ENCODE results near the gene SLC25A30.

SLC25A30 gene, protein sequence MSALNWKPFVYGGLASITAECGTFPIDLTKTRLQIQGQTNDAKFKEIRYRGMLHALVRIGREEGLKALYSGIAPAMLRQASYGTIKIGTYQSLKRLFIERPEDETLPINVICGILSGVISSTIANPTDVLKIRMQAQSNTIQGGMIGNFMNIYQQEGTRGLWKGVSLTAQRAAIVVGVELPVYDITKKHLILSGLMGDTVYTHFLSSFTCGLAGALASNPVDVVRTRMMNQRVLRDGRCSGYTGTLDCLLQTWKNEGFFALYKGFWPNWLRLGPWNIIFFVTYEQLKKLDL

DNA sequence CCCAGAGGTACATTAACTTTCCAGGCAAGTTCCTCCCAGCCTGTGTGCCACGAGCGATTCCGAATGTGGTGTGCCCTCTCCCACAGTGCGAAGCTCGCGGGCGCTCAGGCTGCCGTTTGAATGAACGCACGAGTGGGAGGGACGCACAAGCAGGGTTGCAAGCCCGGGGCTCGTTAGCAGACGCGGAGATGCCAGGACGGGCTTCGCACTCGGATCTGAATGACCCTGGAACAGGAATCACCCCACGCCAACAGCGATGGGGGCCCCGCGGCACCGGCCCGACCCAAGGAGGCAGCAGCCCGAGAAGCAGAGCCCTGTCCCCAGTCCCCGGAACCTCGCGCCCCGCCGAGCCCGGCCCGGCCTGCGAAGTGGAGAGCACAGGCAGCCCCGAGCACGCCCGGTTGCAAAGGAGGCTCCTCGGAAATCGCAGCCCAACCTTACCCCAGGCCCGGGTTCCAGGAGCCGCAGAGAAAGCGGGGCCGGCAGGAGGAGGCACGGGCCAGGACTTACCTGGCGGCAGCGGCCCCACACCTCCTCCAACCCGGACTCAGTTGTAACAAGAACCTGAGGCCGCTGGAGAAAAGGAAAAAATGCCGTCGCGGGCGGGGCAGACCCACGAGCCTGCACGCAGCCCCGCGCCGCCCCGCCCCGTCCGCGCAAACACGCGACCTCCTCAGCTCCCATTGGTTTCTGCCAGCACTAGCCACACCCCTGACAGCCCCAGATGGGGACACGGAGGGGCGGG, at the start of gene SLC25A30:
TSS of gene SLC25A30 (minus strand) at position 584 of the 745 bp plus-strand sequence. CDS start 6,948 bp downstream, outside the sequence.
- peak; percentile 88 for DNase-seq (ENCODE audit: low read depth)

DNA sequence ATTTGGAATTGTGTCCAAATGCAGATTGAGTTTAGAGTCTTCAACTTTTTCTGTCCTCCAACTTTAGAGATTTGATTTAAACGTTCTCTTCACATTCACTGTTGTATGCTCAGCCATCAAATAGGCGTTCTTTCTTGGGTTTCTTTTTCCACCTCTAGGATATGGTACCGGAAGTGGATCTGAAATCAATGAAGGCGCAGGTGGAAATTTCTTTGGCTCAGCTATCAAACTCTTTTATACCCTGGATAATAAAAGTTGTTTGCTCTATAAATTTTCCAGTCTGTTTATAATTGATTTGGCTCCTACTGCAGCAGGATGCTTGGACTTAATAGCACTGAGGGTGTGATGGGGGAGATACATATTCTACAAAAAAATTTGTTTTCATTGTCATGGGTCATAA, 48.2 kb upstream of the SLC25A30 start:
- no peak for DNase-seq (ENCODE audit: low read depth)

DNA sequence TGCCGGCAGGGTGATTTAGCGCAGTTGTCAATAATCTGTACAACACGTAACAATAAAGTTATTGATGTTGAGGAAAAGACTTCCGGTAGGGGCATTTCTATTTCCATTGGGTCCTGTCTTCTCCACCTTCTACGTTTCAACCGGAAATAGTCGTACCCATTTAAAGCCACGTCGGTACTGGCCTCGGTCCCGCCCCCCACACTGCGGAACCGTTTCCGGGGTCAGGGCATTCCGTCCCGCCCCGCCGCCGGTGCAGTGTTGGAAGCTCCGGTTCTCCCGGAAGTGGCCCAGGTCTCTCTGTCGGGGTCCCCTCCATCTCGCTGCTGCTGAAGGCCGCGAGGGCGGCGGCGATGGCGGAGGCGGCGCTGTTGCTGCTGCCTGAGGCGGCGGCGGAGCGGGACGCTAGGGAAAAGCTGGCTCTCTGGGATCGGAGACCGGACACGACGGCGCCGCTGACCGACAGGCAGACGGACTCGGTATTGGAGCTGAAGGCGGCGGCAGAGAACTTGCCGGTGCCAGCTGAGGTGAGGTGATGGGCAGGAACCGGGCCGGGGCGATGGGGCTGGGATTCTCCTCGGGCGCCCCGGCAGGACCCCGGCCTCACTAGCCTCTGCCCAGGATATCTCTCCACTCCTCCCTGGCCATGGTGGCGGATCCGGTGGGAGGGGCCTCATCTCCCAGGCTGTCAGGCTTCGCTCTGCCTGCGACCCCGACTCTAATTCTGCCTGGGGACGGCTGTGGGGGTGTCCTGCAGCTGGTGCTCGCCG, 46.7 kb upstream of the SLC25A30 start, which contains the start of gene COG3:
TSS of gene COG3 (plus strand) at position 253 of the 767 bp plus-strand sequence. CDS start at position 351, 98 bp downstream.
- DNase-seq (ENCODE audit: low read depth): peak; percentile 92

DNA sequence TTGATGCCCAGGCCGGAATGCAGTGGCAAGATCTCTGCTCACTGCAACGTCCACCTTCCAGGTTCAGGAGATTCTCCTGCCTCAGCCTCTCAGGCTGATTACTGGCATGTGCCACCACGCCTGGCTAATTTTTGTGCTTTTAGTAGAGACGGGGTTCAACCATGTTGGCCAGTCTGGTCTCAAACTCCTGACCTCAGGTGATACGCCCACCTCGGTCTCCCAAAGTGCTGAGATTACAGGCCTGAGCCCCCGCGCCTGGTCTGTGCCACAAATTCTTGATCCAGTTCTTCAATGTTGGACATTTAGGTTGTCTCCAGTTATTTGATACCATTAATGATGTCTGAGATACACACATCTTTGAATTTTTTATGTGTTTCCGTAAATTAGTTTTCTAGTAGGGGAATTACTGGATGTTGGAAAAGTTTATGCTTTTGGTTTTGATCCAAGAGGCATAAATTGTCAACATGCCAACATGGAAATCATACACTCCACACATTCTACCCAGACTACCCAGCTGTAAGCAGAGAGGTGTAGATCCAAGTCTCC, 46.0 kb upstream of the SLC25A30 start:
- DNase-seq (ENCODE audit: low read depth): no peak

DNA sequence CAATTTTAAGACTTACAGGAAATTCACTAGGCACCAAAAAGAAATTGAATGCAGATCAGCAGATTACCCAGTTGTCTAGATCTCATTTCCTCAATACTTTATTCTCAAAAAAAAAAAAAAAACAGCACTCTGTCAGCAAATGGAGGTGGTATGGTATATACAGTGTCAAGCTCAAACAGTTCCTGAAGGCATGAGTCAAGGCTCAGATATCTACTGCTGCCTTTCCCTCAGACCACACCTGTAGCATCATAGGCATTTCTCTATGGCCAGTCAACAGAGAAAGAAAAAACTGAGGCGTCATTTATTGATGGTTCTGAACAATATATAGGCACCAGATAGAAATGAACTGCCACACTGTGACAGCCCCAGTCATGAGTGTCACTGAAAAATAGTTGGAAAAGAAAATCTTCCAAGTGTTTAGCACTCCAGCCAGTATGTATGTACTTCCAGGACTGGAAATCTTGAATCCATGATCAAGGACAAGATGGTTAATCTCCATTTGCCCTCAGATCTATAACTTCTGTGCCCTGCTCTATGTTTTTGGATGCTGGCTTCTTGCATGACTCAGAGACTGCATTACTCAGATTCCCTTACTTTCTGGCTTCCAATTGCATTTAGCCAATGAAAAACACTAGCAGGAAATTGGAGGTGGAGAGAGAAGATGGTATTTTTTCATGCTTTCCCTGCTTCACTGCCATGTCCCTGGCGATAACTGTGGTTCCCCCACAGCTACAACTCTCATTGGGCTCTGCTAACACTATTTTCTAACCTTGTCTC, 38.2 kb upstream of the SLC25A30 start:
- no peak for DNase-seq (ENCODE audit: low read depth)

DNA sequence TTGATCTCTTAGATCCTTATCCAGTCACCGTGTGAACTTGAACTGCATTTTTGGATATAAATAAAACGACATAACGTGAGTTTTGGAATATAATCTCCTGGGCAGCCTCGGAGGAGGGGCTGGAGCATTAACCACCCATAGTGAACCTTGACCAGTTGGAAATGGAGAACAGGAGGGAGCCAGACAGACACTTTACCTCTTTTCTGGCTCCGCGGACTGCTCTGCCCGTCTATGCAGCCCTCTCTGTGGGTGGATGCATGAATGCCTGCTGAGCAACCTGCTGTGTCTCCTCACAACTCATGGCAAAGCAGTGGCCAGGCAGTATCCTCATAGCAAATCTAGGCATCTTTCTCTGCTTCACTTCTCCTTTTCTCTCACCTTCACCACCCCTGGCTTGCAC, 36.0 kb upstream of the SLC25A30 start:
- no peak for DNase-seq (ENCODE audit: low read depth)

DNA sequence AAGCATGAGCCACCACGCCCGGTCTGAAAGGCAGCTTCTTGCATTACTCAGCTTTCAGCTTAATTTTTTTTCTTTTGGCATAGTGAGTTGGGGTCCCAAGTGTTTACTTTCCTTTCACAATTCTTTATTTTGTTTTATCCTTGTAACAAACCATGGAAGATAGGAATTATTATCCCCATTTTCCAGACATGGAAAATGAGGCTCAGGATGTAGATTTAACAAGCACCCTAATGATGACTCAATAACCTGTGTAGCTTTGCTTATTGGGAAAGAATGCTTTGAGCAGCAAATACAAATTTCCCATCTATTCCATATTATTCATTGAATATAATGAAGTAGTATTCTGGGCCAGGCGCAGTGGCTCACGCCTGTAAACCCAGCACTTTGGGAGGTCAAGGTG, 33.1 kb upstream of the SLC25A30 start:
- no peak for DNase-seq (ENCODE audit: low read depth)

DNA sequence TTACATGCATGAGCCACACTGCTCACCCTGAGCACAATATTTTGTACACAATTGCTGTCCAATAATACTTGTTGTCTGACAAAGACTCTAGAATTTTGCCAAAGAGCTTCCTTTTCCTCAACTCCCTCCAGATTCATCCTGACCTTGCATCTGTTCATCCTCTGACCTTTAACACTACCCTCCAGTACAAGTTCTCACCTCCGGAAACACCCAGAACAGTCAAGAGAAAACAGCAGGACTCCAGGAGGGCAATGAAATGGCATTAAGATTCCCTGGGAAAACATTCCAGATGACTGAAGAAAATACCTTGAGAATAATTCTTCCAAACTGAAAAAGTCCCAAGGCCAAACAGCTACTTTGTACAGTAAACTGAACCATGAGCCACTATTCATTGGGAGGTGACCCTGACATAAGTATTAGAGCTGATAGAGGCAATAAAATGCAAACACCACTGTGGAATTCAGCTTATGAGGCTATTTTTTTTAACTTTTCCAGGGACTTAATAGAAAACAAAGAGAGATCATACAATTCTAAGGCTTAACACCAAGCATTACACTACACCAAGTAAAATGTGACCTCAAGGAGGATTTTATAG, 30.9 kb upstream of the SLC25A30 start:
- no peak for DNase-seq (ENCODE audit: low read depth)

DNA sequence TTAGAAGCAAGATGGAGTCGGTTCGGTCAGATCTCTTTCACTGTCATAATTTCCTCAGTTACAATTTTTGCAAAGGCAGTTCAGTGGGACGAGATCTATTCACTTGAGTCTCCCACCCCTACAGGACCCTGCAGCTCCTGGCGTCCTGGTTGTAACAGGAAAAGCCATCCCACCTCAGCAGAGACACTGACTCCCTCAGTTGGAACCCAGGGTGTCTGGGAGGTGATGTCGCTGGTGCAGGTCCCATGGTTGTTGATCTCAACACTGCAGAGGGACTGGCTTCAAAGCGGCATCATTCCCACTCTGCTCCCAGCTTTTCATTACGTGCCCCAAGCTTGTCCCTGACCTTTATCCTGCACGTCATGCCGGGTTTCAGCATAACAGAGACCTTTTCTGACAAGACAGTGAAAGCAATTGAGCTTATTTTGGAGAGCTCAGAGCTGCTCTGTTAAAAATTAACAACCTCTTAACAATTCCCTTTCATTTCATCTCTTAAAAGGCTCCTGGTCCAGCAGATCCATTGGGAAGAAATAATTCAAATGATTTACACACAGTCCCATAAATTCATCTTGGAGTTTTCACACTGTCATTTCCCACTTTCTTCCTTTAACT, 29.0 kb upstream of the SLC25A30 start:
- no peak for DNase-seq (ENCODE audit: low read depth)

DNA sequence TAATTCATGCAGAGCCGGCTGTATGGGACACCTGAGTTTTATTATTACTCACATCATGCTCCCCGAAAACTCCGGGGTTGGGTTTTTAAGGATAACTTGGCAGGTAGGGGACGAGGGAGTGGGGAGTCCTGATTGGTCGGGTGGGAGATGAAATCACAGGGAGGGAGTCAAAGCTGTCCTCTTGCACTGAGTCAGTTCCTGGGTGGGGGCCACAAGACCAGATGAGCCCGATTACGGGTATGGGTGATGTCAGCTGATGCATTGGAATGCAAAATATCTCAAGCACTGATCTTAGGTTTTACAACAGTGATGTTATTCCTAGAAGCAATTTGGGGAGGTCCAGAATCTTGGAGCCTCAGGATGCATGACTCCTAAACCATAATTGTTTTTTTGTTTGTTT, 28.0 kb upstream of the SLC25A30 start:
- no peak for DNase-seq (ENCODE audit: low read depth)

DNA sequence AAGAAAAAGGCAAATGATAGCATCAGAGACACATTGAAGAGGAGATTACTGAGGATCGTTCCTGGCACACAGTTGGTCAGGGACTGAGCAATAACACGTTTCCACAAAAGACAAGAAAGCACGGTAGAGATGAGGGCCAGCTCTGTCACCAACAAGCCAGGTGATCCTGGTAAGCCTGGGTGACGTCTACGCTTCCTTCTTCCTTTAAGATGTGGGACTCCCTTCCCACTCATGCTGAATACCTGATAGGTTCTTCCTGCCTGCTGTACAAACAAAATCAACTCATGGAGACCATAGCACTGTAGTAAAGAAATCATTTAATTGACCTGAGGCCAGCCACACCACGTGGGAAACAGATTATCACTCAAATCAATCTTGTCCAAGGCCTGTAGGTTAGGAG, 26.9 kb upstream of the SLC25A30 start:
- no peak for DNase-seq (ENCODE audit: low read depth)

DNA sequence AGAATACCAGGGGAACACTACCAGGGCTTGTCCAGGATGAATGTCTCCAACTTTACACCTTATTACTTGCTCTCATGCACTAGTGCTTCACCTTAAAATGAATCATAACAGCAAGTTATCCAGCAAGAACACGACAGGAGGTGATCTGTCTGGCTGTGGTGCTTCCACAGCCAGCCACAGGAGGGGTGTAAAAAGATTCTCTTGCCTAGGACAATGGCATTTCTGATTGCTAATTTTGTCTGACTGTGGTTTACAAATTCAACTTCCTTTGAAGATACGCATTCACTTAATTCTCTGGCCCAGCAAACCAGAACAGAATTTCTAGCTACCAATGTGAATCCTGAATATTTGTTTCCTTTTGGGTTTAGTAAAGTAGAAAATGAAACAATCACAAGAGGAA, 23.5 kb upstream of the SLC25A30 start:
- DNase-seq (ENCODE audit: low read depth): no peak

DNA sequence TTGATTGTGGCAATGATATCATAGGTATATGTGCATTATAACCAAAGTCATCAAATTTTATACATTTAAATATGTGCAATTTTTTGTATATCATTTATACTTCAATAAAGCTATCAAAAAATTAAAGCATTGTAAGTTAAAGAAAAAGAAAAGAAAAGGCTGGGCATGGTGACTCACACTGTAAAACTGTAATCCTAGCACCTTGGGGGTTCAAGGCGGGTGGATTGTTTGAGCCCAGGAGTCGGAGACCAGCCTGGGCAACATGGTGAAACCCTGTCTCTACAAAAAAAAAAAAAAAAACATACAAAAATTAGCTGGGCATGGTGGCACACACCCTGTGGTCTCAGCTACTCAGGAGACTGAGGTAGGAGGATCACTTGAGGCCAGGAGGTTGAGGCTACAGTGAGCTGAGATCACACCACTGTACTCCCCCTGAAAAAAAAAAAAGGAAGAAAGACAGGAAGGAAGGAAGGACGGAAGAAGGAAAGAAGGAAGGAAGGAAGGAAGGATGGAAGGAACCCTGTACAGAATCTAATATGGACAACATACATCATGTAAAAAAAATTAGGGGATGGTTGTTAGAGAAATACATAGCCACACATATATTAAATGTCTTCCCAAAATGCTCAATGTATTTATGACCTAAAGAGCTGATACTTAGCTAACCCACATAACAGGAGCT, 21.7 kb upstream of the SLC25A30 start:
- DNase-seq (ENCODE audit: low read depth): no peak

DNA sequence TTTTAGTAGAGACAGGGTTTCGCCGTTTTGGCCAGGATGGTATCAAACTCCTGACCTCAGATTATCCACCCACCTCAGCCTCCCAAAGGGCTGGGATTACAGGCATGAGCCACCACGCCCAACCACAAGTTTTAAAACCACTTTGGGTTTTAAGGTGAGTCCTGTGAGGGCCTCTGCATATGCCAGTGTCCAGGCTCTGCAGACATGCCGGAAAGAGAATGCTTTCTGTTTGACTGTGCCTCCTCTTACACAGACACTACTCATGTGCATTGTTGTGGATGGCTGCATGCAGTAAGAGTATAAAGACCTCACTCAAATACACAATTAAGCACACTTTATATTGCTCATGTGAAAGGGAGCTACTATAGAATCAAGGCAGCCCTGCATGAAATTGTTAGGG, 20.8 kb upstream of the SLC25A30 start:
- no peak for DNase-seq (ENCODE audit: low read depth)

DNA sequence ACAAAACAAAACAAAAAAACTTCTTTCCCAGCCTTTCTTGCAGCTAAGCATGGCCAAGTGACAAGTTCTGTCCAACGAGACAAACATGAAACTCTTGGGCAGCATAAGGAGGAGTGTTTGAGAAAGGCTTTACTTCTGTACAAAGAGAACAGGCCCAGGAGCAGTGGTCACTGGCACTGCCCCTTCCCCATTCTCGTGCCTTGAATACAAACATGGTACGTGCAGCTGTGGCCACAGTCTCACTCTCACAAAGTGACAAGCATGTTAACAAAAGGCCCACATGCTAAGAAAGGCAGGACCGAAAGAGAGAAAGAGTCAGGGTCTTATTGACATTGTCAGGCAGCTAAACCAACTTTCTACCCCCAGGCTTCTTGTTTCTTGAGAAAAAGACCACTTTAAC, 19.8 kb upstream of the SLC25A30 start:
- no peak for DNase-seq (ENCODE audit: low read depth)

DNA sequence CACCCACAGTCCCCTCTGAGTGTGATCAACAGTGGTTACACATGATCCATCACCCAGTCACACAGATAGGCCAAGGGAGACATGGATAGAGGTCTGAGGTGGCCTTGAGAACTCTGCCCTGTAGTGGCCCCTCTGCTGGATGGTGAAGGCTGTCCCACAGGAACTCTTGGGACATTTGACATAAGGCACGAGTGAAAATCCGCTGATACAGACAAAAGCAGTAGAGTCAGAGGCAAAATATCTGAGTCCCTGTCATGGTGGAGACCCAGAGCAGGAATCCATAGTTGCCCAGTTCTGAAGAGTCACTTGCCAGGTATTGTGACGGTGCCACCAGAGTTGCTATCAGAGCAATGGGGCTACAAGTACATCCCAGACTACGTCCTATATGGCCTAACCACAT, 18.8 kb upstream of the SLC25A30 start:
- DNase-seq (ENCODE audit: low read depth): no peak

DNA sequence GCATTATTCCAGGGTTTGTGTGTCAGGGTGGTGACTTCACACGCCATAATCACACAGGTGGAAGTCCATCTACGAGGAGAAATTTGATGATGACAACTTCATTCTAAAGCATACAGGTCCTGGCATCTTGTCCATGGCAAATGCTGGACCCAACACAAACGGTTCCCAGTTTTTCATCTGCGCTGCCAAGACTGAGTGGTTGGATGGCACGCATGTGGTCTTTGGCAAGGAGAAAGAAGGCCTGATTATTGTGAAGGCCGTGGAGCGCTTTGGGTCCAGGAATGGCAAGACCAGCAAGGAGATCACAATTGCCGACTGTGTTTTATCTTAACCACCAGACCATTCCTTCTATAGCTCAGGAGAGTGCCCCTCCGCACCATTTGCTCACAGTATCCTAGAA, 18.2 kb upstream of the SLC25A30 start:
- no peak for DNase-seq (ENCODE audit: low read depth)

DNA sequence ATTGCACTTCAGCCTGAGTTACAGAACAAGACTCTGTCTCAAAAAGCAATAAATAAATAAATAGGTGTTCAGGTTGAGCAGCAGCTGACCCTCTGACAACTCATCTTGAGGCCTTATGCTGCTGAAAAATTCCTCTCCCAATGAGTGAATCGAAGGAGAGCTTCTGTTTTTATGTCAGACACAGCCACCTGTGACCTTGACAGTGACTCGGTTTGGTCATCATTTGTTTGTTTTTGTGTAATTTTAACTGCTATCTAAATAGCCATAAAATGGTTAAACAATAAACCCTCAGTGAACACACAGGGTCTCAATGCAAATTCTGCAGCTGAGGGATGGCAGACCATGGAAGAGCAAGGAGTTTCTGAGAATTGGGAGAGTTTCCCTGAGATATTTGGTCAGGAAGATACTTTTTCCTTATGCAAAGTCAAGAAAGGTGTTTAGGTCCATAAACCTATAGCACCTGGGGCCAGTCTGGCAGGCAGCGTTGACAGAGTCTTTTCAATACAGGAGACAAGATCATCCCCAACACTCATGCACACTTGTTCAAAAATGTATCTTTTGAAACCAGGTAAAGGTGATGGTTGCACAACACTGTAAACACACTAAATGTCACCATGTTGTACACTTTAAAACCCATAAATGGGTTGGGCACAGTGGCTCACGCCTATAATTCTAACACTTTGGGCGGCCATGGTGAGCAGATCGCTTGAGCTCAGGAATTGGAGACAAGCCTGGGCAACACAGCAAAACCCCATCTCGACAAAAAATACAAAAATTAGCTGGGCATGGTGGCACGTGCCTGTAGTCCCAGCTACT, 16.6 kb upstream of the SLC25A30 start:
- DNase-seq (ENCODE audit: low read depth): no peak

DNA sequence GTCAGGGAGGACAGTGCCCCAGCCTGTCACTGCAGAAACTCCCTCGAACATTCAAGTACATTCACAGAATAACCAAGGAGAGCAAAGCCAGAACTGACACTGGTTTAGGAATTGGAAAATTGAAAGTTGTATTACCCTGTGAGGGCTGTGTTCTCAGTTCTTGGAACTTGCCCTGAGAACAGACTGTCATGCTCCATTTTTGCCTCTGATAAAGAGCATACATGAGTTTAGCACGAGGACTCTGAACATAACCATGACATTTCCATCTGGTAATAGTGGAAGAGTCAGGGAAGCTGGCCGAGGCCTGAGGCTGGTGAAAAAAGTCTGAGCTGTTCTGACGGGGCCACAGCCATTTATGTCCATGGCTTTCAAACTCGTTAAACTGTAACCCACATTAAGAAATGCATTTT, 15.2 kb upstream of the SLC25A30 start:
- no peak for DNase-seq (ENCODE audit: low read depth)
